B cell (primary cell): ENCODE measurements around the gene YBEY. TPM values are rescaled to one million over a fixed set of nuclear protein-coding genes. Genes with fewer than 3 reads are reported as not detected.

ENCODE experiments used
- ATAC-seq: fragments of 200-7000 bp; cut with Tn5 transposase; one replicate; pipeline ENCODE4 v1.10.0; 2021; ENCODE audit warnings: low read depth, mild to moderate bottlenecking, moderate number of reproducible peaks, moderate library complexity
- CTCF ChIA-PET: fragments of 350-600 bp; sonication (Branson Sonifier 250); formaldehyde crosslinking; loops from one replicate; lab custom pipeline; 2021; ENCODE audit warnings: antibody characterized with exemption, inconsistent platforms; lab: Charles Lee
- POLR2A ChIA-PET: fragments of 350-600 bp; sonication (Branson Sonifier 250); formaldehyde crosslinking; loops from one replicate; lab custom pipeline; 2021; ENCODE audit warnings: antibody characterized with exemption; lab: Charles Lee
- DNase-seq: peaks from one replicate; pipeline ENCODE4 v3.0.0; 2013
- H2AFZ ChIP-seq: 2 replicates; pipeline ENCODE4 v1.6.1; 2012; ENCODE audit warnings: mild to moderate bottlenecking, low read depth, low read length; ENCODE audit not compliant: insufficient read depth, poor library complexity, severe bottlenecking
- H3K27ac ChIP-seq, 2 donors: 1 replicate in 1 of 2; 2 replicates in 1 of 2; pipeline ENCODE4 v1.5.1; 2012 to 2013; ENCODE audit warnings: low read length in 2 of 2, mild to moderate bottlenecking in 2 of 2, moderate library complexity in 1 of 2
- H3K27me3 ChIP-seq, 4 experiments: fragments of 200-600 bp in 1 of 4; sonication (generic) in 1 of 4; replicated peaks in 1 of 4; 1 replicate in 2 of 4; 2 replicates in 2 of 4; pipeline versions ENCODE4 v1.6.1 to v1.7.0; 2013 to 2016; ENCODE audit warnings: low read length in 3 of 4, mild to moderate bottlenecking in 2 of 4, mixed read lengths in 1 of 4, moderate library complexity in 1 of 4; ENCODE audit not compliant: insufficient read depth in 4 of 4, control insufficient read depth in 3 of 4; ENCODE audit errors: control extremely low read depth in 1 of 4
- H3K36me3 ChIP-seq, 2 experiments: replicated peaks in 1 of 2; 1 replicate in 1 of 2; 2 replicates in 1 of 2; pipeline versions ENCODE4 v1.6.1 to v1.7.1; 2013; ENCODE audit warnings: low read length in 1 of 2; ENCODE audit not compliant: insufficient read depth in 2 of 2, control insufficient read depth in 1 of 2; ENCODE audit errors: control extremely low read depth in 1 of 2, extremely low read depth in 1 of 2
- H3K4me1 ChIP-seq, 2 donors: fragments of 200-600 bp in 1 of 2; sonication (generic) in 1 of 2; 1 replicate in 1 of 2; 2 replicates in 1 of 2; pipeline versions ENCODE4 v1.5.1 to v1.6.1; 2013 to 2017; ENCODE audit warnings: low read length in 2 of 2; ENCODE audit not compliant: control insufficient read depth in 2 of 2, insufficient read depth in 2 of 2
- H3K4me2 ChIP-seq: replicated peaks from 2 replicates; pipeline ENCODE3; 2012; ENCODE audit warnings: mild to moderate bottlenecking, low read depth, low read length; ENCODE audit not compliant: poor library complexity, severe bottlenecking
- H3K4me3 ChIP-seq, 5 experiments: fragments of 200-600 bp in 1 of 5; sonication (generic) in 1 of 5; 1 replicate in 3 of 5; 2 replicates in 2 of 5; pipeline versions ENCODE4 v1.5.1 to v1.7.0; 2011 to 2016; ENCODE audit warnings: low read length in 4 of 5, mild to moderate bottlenecking in 4 of 5, low read depth in 2 of 5, control low read depth in 1 of 5, moderate library complexity in 1 of 5; ENCODE audit not compliant: insufficient read depth in 1 of 5; ENCODE audit errors: control extremely low read depth in 1 of 5, extremely low read depth in 1 of 5
- H3K79me2 ChIP-seq: fragments of 200-600 bp; sonication (generic); one replicate; pipeline ENCODE4 v1.6.0; 2016; ENCODE audit warnings: low read length; ENCODE audit not compliant: control insufficient read depth, insufficient read depth
- H3K9ac ChIP-seq: fragments of 200-600 bp; sonication (generic); 2 replicates; pipeline ENCODE4 v1.6.1; 2017; ENCODE audit warnings: mild to moderate bottlenecking, low read length, moderate library complexity
- H3K9me3 ChIP-seq, 3 donors: one replicate each; pipeline versions ENCODE4 v1.6.1 to v1.7.1; 2013; ENCODE audit warnings: low read length in 2 of 3; ENCODE audit not compliant: control insufficient read depth in 2 of 3, insufficient read depth in 1 of 3; ENCODE audit errors: control extremely low read depth in 1 of 3
- H4K20me1 ChIP-seq: 2 replicates; pipeline ENCODE4 v1.6.0; 2012; ENCODE audit warnings: mild to moderate bottlenecking, low read length; ENCODE audit not compliant: insufficient read depth, control insufficient read depth, poor library complexity, severe bottlenecking
- H3K27ac Mint-ChIP-seq: one replicate; pipeline ENCODE4 v1.8.0; 2021; ENCODE audit warnings: mixed read lengths
- H3K27me3 Mint-ChIP-seq: one replicate; pipeline ENCODE4 v1.8.0; 2021; ENCODE audit warnings: mixed read lengths
- H3K4me1 Mint-ChIP-seq: one replicate; pipeline ENCODE4 v1.8.0; 2021; ENCODE audit warnings: mixed read lengths
- H3K4me3 Mint-ChIP-seq: one replicate; pipeline ENCODE4 v1.8.0; 2021; ENCODE audit warnings: mixed read lengths
- H3K9me3 Mint-ChIP-seq: one replicate; pipeline ENCODE4 v1.8.0; 2022; ENCODE audit warnings: mixed read lengths; ENCODE audit not compliant: insufficient read depth
- EZH2 ChIP-seq: IDR thresholded peaks from 2 replicates; pipeline ENCODE4 v1.6.1; 2012; ENCODE audit warnings: borderline replicate concordance, low read depth, mild to moderate bottlenecking, moderate library complexity, low read length; ENCODE audit not compliant: insufficient read depth, poor library complexity, severe bottlenecking
- WGBS: methylation state at CpG from one replicate; pipeline ENCODE4 v1.1.5; 2013; ENCODE audit warnings: missing lambda C conversion rate; ENCODE audit not compliant: insufficient coverage; 5-methylcytosine and 5-hydroxymethylcytosine counted together
- intact Hi-C: fragments of 100-400 bp; cut with micrococcal nuclease; formaldehyde crosslinking; loops from one replicate; pipeline ENCODE4 v1.10.0; 2022
- polyA plus RNA-seq: library from polyadenylated mRNA; depleted of rRNA; stranded (reverse); fragments of >200 nt; gene quantifications from 2 replicates; pipeline ENCODE4 v1.2.3, GENCODE V29; 2012
- total RNA-seq, 2 donors: library from RNA; stranded (reverse); fragments of 120-200 nt in 1 of 2; gene quantifications; 1 replicate in 1 of 2; 2 replicates in 1 of 2; pipeline versions ENCODE4 v1.2.3 to v1.2.4, GENCODE V29; 2013 to 2022
- TF ChIP-seq, protein P1 (sequence below): fragments of 200-600 bp; IDR thresholded peaks from one replicate; pipeline ENCODE4 v1.8.0; 2022; ENCODE audit warnings: antibody characterized with exemption, mild to moderate bottlenecking

YBEY gene
- total and polyA plus RNA-seq, 2 donors (not counting 1 experiment from before 2014, with no cell fraction given): 15.0 to 21.6 TPM

DNA sequence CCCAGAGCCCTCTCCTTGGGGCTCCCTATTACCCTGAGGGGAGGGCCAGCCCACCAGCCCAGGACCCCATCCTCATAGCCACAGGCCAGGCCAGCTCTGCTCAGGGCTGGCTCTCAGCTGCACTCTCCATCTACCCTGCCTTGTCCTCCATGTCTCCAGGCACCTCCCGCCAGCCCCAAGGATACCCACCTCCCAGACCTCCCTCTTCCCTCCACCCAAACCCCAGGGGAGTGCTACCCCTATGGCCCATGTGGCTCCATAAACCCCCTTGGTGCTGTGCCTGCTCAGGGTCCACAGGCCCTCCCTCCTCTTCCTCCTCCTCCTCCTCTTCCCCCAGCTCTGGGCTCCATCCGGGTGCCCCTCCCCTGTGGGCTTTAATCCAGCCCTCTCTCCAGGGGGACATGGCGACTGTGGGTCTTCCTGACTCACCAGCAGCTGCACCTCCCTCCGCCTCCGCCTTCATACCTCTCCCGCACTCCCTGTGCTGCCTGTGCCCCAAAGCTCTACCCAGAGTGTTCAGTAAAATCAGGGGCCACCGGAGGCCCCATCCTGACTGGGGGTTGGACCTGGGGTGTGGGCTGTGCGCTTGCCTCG lies 9.1 kb downstream of the YBEY start:
- 68% methylated on average over 5 of the region's 9 CpGs for WGBS
- no peaks in the 10 kb centered on the region for H3K79me2 ChIP-seq
- H3K9me3 Mint-ChIP-seq: no peaks in the 10 kb centered on the region
- peak overlapping the region; percentile 32 for H3K27ac Mint-ChIP-seq
- H3K4me3 Mint-ChIP-seq: no peak overlapping the region
- H3K4me3 ChIP-seq: no peak overlapping the region
- no peak for TF ChIP-seq EZH2
- TF ChIP-seq, protein P1, sequence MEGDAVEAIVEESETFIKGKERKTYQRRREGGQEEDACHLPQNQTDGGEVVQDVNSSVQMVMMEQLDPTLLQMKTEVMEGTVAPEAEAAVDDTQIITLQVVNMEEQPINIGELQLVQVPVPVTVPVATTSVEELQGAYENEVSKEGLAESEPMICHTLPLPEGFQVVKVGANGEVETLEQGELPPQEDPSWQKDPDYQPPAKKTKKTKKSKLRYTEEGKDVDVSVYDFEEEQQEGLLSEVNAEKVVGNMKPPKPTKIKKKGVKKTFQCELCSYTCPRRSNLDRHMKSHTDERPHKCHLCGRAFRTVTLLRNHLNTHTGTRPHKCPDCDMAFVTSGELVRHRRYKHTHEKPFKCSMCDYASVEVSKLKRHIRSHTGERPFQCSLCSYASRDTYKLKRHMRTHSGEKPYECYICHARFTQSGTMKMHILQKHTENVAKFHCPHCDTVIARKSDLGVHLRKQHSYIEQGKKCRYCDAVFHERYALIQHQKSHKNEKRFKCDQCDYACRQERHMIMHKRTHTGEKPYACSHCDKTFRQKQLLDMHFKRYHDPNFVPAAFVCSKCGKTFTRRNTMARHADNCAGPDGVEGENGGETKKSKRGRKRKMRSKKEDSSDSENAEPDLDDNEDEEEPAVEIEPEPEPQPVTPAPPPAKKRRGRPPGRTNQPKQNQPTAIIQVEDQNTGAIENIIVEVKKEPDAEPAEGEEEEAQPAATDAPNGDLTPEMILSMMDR: no peak
- H3K27ac ChIP-seq: peak overlapping the region in 1 of 2 donors; percentile 67
- peaks cover 13 to 24% of the 10 kb centered on the region in 2 donors for H3K4me1 ChIP-seq
- H3K4me2 ChIP-seq: no peak overlapping the region
- DNase-seq (no peak), ATAC-seq (no peak)
- CTCF ChIA-PET: no interaction called here
- H3K4me1 Mint-ChIP-seq: peaks cover 17% of the 10 kb centered on the region
- peaks cover 0 to 21% (median 3%) of the 10 kb centered on the region in 3 donors for H3K9me3 ChIP-seq
- intact Hi-C loops: no loop called here
- H3K27me3 ChIP-seq: peaks cover 0 to 10% (median 3%) of the 10 kb centered on the region in 4 experiments
- no peaks in the 10 kb centered on the region for H4K20me1 ChIP-seq
- peak overlapping the region; percentile 79 for H2AFZ ChIP-seq
- peaks cover 2 to 12% of the 10 kb centered on the region in 2 experiments for H3K36me3 ChIP-seq
- peaks cover 3% of the 10 kb centered on the region for H3K27me3 Mint-ChIP-seq
- H3K9ac ChIP-seq: no peak overlapping the region
- POLR2A ChIA-PET: no interaction called here
